GM18909 (cell line): ENCODE results near the gene GYPE.
"Not testable (repeated sequence)": the region's sequence is repeated elsewhere in the genome, so short reads cannot be mapped to it uniquely, and the experiment has no call there.

Experiments used
- ATAC-seq: cut with Tn5 transposase; IDR thresholded peaks from one replicate; pipeline ENCODE4 v1.9.1; 2021; ENCODE audit warnings: mild to moderate bottlenecking; ENCODE audit not compliant: unreplicated experiment, poor library complexity

Gene GYPE

GRCh38 chr4:143870523-143871268 lies 34.7 kb downstream of the GYPE start:
- not testable (repeated sequence) for ATAC-seq

- not testable (repeated sequence) for ATAC-seq
These were observed 35.4 kb downstream of the GYPE start for GRCh38 chr4:143869925-143870324.

- ATAC-seq: not testable (repeated sequence)
These were observed 42.6 kb downstream of the GYPE start for GRCh38 chr4:143862716-143863115.

GRCh38 chr4:143858456-143858855 lies 46.9 kb downstream of the GYPE start:
- ATAC-seq: no peak

- ATAC-seq: not testable (repeated sequence)
These were observed 47.7 kb downstream of the GYPE start for GRCh38 chr4:143857391-143858336.

GRCh38 chr4:143856017-143856557 lies 49.3 kb downstream of the GYPE start:
- ATAC-seq: not testable (repeated sequence)

- ATAC-seq: not testable (repeated sequence)
These were observed 50.7 kb downstream of the GYPE start for GRCh38 chr4:143854645-143855044.

GRCh38 chr4:143849296-143849695 lies 56.1 kb downstream of the GYPE start:
- not testable (repeated sequence) for ATAC-seq

GRCh38 chr4:143843506-143843832 lies 61.9 kb downstream of the GYPE start:
- ATAC-seq: not testable (repeated sequence)

- not testable (repeated sequence) for ATAC-seq
These were observed 62.5 kb downstream of the GYPE start for GRCh38 chr4:143842624-143843505.

- not testable (repeated sequence) for ATAC-seq
These were observed 65.9 kb downstream of the GYPE start for GRCh38 chr4:143839413-143839812.

GRCh38 chr4:143834196-143834595 lies 71.2 kb downstream of the GYPE start:
- not testable (repeated sequence) for ATAC-seq

- not testable (repeated sequence) for ATAC-seq
These were observed 71.7 kb downstream of the GYPE start for GRCh38 chr4:143833676-143834075.

- not testable (repeated sequence) for ATAC-seq
These were observed 74.8 kb downstream of the GYPE start for GRCh38 chr4:143830576-143830975.

- ATAC-seq: not testable (repeated sequence)
These were observed 76.1 kb downstream of the GYPE start for GRCh38 chr4:143829239-143829620.
